CD14-positive monocyte (primary cell): Measurements from ENCODE around the gene ATF6B. TPM values are rescaled to one million over a fixed set of nuclear protein-coding genes. Genes with fewer than 3 reads are reported as not detected.

ENCODE experiments used
- DNase-seq, 3 donors: peaks; one replicate each; pipeline ENCODE4 v3.0.0-alpha.2; 2011 to 2022
- H2AFZ ChIP-seq: 2 replicates; pipeline ENCODE4 v1.6.0; 2012; ENCODE audit warnings: mild to moderate bottlenecking, low read depth, low read length, inconsistent platforms; ENCODE audit not compliant: insufficient read depth, poor library complexity, severe bottlenecking
- H3K27ac ChIP-seq, 2 donors: 1 replicate in 1 of 2; 2 replicates in 1 of 2; pipeline ENCODE4 v1.5.1; 2012 to 2013; ENCODE audit warnings: low read length in 2 of 2, control low read depth in 1 of 2, inconsistent platforms in 1 of 2, low read depth in 1 of 2, mild to moderate bottlenecking in 1 of 2
- H3K27me3 ChIP-seq, 2 donors: one replicate each; pipeline versions ENCODE4 v1.6.0 to v1.6.1; 2011 to 2013; ENCODE audit warnings: low read length in 2 of 2; ENCODE audit not compliant: control insufficient read depth in 2 of 2, insufficient read depth in 2 of 2
- H3K36me3 ChIP-seq, 2 donors: replicated peaks in 1 of 2; 1 replicate in 1 of 2; 2 replicates in 1 of 2; pipeline versions ENCODE4 v1.5.1 to v1.6.1; 2012 to 2013; ENCODE audit warnings: low read length in 2 of 2, control low read depth in 1 of 2, inconsistent platforms in 1 of 2, mild to moderate bottlenecking in 1 of 2; ENCODE audit not compliant: insufficient read depth in 2 of 2, control insufficient read depth in 1 of 2
- H3K4me1 ChIP-seq, 2 donors: 1 replicate in 1 of 2; 2 replicates in 1 of 2; pipeline versions ENCODE4 v1.5.1 to v1.6.1; 2012 to 2013; ENCODE audit warnings: low read length in 2 of 2, control low read depth in 1 of 2, inconsistent platforms in 1 of 2, mild to moderate bottlenecking in 1 of 2, moderate library complexity in 1 of 2; ENCODE audit not compliant: insufficient read depth in 2 of 2, control insufficient read depth in 1 of 2
- H3K4me2 ChIP-seq: replicated peaks from 2 replicates; pipeline ENCODE3; 2012; ENCODE audit warnings: low read length, moderate library complexity, mild to moderate bottlenecking; ENCODE audit not compliant: poor library complexity, severe bottlenecking; ENCODE audit errors: extremely low read depth
- H3K4me3 ChIP-seq, 3 experiments: fragments of 200-600 bp in 1 of 3; sonication (generic) in 1 of 3; replicated peaks in 1 of 3; 1 replicate in 2 of 3; 2 replicates in 1 of 3; pipeline ENCODE4 v1.5.1; 2011 to 2013; ENCODE audit warnings: low read length in 3 of 3, mild to moderate bottlenecking in 3 of 3, control low read depth in 2 of 3, low read depth in 2 of 3, inconsistent platforms in 1 of 3, moderate library complexity in 1 of 3
- H3K79me2 ChIP-seq: 2 replicates; pipeline ENCODE4 v1.6.0; 2012; ENCODE audit warnings: mild to moderate bottlenecking, control low read depth, inconsistent platforms, low read length, moderate library complexity; ENCODE audit not compliant: insufficient read depth
- H3K9ac ChIP-seq: 2 replicates; pipeline ENCODE4 v1.6.0; 2017; ENCODE audit warnings: low read length, mild to moderate bottlenecking; ENCODE audit not compliant: insufficient read depth, poor library complexity, severe bottlenecking
- H3K9me3 ChIP-seq, 2 donors: replicated peaks in 1 of 2; 1 replicate in 1 of 2; 2 replicates in 1 of 2; pipeline versions ENCODE4 v1.5.1 to v1.6.1; 2012 to 2013; ENCODE audit warnings: low read length in 2 of 2, control low read depth in 1 of 2; ENCODE audit not compliant: control insufficient read depth in 1 of 2, insufficient read depth in 1 of 2
- H4K20me1 ChIP-seq: 2 replicates; pipeline ENCODE4 v1.6.0; 2012; ENCODE audit warnings: mild to moderate bottlenecking, low read length, control low read depth, moderate library complexity; ENCODE audit not compliant: insufficient read depth
- H3K27ac Mint-ChIP-seq, 7 donors: one replicate each; pipeline ENCODE4 v1.8.0; 2020; ENCODE audit warnings: mild to moderate bottlenecking in 7 of 7, mixed read lengths in 7 of 7, moderate library complexity in 6 of 7, inconsistent platforms in 2 of 7
- H3K27me3 Mint-ChIP-seq, 3 donors: one replicate each; pipeline ENCODE4 v1.8.0; 2021 to 2022; ENCODE audit warnings: low read depth in 3 of 3, mild to moderate bottlenecking in 3 of 3, mixed read lengths in 3 of 3, moderate library complexity in 3 of 3, inconsistent platforms in 1 of 3
- H3K36me3 Mint-ChIP-seq, 2 donors: one replicate each; pipeline ENCODE4 v1.8.0; 2020; ENCODE audit warnings: mixed read lengths in 2 of 2, inconsistent platforms in 1 of 2, mild to moderate bottlenecking in 1 of 2
- H3K4me1 Mint-ChIP-seq: one replicate; pipeline ENCODE4 v1.8.0; 2020; ENCODE audit warnings: mild to moderate bottlenecking, mixed read lengths
- H3K4me3 Mint-ChIP-seq, 2 donors: one replicate each; pipeline ENCODE4 v1.8.0; 2020; ENCODE audit warnings: mild to moderate bottlenecking in 2 of 2, mixed read lengths in 2 of 2, moderate library complexity in 1 of 2
- H3K9me3 Mint-ChIP-seq, 7 donors: one replicate each; pipeline ENCODE4 v1.8.0; 2020 to 2022; ENCODE audit warnings: mixed read lengths in 7 of 7, mild to moderate bottlenecking in 6 of 7, moderate library complexity in 6 of 7, inconsistent platforms in 2 of 7
- WGBS: methylation state at CpG from one replicate; pipeline ENCODE4 v1.1.5; 2013; ENCODE audit warnings: missing lambda C conversion rate; ENCODE audit not compliant: insufficient coverage; 5-methylcytosine and 5-hydroxymethylcytosine counted together
- intact Hi-C, 2 donors: fragments of 100-400 bp; cut with micrococcal nuclease; formaldehyde crosslinking; loops; one replicate each; pipeline versions ENCODE4 v1.15.0 to v1.15.1; 2023
- polyA plus RNA-seq, 3 donors: library from polyadenylated mRNA; depleted of rRNA in 1 of 3; unstranded in 2 of 3; stranded (reverse) in 1 of 3; fragments of 300-500 nt in 2 of 3; fragments of >200 nt in 1 of 3; fragmentation: Illumina TruSeq in 2 of 3; gene quantifications; 1 replicate in 2 of 3; 2 replicates in 1 of 3; pipeline ENCODE4 v1.2.3, GENCODE V29; 2012 to 2021
- TF ChIP-seq, protein P1 (sequence below): fragments of 200-600 bp; IDR thresholded peaks from one replicate; pipeline ENCODE4 v1.8.0; 2022; ENCODE audit warnings: antibody characterized with exemption, mild to moderate bottlenecking

ATF6B gene
- polyA plus RNA-seq, 3 donors, result 15.7 to 147 (median 17.8) TPM

DNA sequence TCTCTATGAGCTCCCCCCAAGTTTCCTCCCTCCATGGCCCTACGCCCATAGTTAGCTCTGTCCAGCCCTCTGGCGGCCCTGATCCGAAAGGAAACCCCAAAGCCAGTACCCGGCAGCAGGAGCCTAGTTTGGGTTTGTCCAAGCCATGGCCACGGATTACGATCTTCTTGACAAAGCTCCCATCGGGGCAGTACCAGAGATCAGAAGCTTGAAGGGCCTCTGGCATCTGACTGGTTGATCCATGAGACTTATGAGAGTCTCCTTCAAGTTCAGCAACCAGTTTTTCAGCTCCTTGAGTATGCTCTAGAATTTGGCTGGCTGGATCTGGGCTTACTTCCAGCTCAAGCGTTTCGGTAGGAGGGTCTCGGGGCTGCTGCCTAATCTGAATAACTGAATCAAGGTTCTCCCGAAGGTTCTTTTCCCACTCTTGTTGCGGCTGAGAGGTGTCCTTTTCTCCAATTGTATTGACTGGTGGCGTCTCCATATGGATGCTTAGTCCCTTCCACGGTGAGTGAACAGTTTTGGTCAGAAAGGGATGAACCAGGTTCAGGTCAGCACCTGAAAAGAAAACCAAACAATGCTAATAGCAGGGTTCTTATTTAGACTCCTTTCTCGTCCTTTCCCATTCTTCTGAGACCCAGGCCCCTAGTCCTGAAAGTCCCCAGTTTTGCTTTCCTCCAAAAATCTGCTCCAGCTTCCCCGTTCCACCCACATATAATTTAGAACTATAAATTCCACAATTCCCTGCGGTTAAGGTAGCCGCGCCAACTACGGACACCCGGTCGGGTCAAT, 1.4 kb upstream of the ATF6B start:
- WGBS, result 46% methylated on average over 16 of the region's 22 CpGs

DNA sequence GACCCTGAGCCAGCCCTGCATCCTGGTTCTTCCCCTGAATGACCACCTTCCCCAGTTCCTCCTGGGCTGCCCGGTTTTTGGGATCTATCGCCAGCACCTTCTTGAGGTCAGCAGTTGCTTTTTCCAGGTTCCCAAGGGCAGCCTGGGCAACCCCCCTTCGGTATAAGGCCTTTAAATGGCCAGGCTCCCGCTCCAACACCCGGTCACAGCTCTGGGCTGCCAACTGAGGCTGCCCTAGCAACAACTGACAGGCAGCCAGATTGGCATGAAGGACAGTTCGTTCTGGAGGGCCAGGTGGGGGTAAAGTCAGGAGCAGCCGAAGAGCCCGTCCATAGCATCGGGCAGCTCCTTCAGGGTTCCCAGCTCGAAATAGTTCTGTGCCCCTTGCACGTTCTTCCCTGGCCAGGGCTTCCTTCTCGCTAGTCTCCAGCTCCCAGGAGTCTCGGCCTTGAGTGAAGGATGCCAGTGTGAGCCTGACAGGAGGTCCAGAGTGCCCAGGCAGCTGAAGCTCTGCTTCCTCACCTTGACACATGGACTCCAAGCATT, 778 bp upstream of the ATF6B start:
- TF ChIP-seq, protein P1, sequence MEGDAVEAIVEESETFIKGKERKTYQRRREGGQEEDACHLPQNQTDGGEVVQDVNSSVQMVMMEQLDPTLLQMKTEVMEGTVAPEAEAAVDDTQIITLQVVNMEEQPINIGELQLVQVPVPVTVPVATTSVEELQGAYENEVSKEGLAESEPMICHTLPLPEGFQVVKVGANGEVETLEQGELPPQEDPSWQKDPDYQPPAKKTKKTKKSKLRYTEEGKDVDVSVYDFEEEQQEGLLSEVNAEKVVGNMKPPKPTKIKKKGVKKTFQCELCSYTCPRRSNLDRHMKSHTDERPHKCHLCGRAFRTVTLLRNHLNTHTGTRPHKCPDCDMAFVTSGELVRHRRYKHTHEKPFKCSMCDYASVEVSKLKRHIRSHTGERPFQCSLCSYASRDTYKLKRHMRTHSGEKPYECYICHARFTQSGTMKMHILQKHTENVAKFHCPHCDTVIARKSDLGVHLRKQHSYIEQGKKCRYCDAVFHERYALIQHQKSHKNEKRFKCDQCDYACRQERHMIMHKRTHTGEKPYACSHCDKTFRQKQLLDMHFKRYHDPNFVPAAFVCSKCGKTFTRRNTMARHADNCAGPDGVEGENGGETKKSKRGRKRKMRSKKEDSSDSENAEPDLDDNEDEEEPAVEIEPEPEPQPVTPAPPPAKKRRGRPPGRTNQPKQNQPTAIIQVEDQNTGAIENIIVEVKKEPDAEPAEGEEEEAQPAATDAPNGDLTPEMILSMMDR, result no peak
- Histone ChIP-seq H4K20me1 (peaks cover 3% of the 10 kb centered on the region), H3K27ac (peak overlapping the region; percentile 20 to 98), H3K27me3 (no peaks in the 10 kb centered on the region), H3K4me1 (peaks cover 30 to 38% of the 10 kb centered on the region in 2 donors), H3K4me2 (peak overlapping the region; percentile 88), H3K36me3 (peaks cover 24 to 31% of the 10 kb centered on the region in 2 donors), H2AFZ (peak overlapping the region; percentile 62), H3K79me2 (peaks cover 44% of the 10 kb centered on the region), H3K9me3 (no peaks in the 10 kb centered on the region), H3K9ac (no peak overlapping the region), H3K4me3 (peak overlapping the region in 1 of 3 experiments; percentile 100)
- H3K27me3 Mint-ChIP-seq, result peaks cover 2 to 5% (median 4%) of the 10 kb centered on the region in 3 donors
- H3K4me1 Mint-ChIP-seq, result peaks cover 32% of the 10 kb centered on the region
- peaks cover 23 to 29% of the 10 kb centered on the region in 2 donors for H3K36me3 Mint-ChIP-seq
- DNase-seq, result no peak
- peaks cover 0 to 2% (median 0%) of the 10 kb centered on the region in 7 donors for H3K9me3 Mint-ChIP-seq
- H3K4me3 Mint-ChIP-seq, result peak overlapping the region in 1 of 2 donors; percentile 21
- intact Hi-C loops, result no loop called here
- peak overlapping the region; percentile 84 to 98 (median 96) for H3K27ac Mint-ChIP-seq
- 88% methylated on average over 13 of the region's 13 CpGs for WGBS

More for the DNA sequence above, 1.4 kb upstream of the ATF6B start:
- peaks cover 19 to 25% of the 10 kb centered on the region in 2 donors for H3K36me3 ChIP-seq
- H2AFZ ChIP-seq, result peak overlapping the region; percentile 82
- no peaks in the 10 kb centered on the region for H3K9me3 ChIP-seq
- peaks cover 37% of the 10 kb centered on the region for H3K79me2 ChIP-seq
- H3K27me3 ChIP-seq, result no peaks in the 10 kb centered on the region
- peak overlapping the region; percentile 61 for H3K9ac ChIP-seq
- Mint-ChIP-seq H3K4me3 (peak overlapping the region; percentile 88 to 90), H3K4me1 (peaks cover 28% of the 10 kb centered on the region), H3K9me3 (peaks cover 0 to 2% (median 0%) of the 10 kb centered on the region in 7 donors), H3K36me3 (peaks cover 16 to 22% of the 10 kb centered on the region in 2 donors), H3K27me3 (peaks cover 3 to 5% (median 4%) of the 10 kb centered on the region in 3 donors), H3K27ac (peak overlapping the region; percentile 90 to 98 (median 95))
- H3K4me2 ChIP-seq, result peak overlapping the region; percentile 88
- intact Hi-C loops, result loop anchor here (1.0 to 5.0 kb wide), 3 partner anchors 49 to 65 kb away; partner anchors contain the start of genes GPSM3 (in 1 of the 2), PBX2 (in 1 of the 2) and RNF5 (in 1 of the 2)
- H3K4me3 ChIP-seq, result peak overlapping the region; percentile 56 to 100 (median 71)
- TF ChIP-seq, protein P1, result no peak
- peaks cover 30 to 36% of the 10 kb centered on the region in 2 donors for H3K4me1 ChIP-seq
- no peak for DNase-seq
- peak overlapping the region; percentile 21 to 98 for H3K27ac ChIP-seq
- H4K20me1 ChIP-seq, result no peaks in the 10 kb centered on the region
